ENCODE measurements around the gene PDE8B. TPM values are rescaled to one million over a fixed set of nuclear protein-coding genes. Genes with fewer than 3 reads are reported as not detected.

PDE8B gene
- total and polyA plus RNA-seq, 11 donors: 1.1 to 9.3 (median 3.4) TPM

GRCh38 chr5:77259476-77259875 lies 49.0 kb downstream of the PDE8B start:
- no peak for TF ChIP-seq POLR2A (IDR thresholded peaks at IDR 0.05)
- TF ChIP-seq, protein P1, sequence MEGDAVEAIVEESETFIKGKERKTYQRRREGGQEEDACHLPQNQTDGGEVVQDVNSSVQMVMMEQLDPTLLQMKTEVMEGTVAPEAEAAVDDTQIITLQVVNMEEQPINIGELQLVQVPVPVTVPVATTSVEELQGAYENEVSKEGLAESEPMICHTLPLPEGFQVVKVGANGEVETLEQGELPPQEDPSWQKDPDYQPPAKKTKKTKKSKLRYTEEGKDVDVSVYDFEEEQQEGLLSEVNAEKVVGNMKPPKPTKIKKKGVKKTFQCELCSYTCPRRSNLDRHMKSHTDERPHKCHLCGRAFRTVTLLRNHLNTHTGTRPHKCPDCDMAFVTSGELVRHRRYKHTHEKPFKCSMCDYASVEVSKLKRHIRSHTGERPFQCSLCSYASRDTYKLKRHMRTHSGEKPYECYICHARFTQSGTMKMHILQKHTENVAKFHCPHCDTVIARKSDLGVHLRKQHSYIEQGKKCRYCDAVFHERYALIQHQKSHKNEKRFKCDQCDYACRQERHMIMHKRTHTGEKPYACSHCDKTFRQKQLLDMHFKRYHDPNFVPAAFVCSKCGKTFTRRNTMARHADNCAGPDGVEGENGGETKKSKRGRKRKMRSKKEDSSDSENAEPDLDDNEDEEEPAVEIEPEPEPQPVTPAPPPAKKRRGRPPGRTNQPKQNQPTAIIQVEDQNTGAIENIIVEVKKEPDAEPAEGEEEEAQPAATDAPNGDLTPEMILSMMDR (IDR thresholded peaks at IDR 0.05): no peak
- Histone ChIP-seq H3K27ac (no peak overlapping the region), H3K4me3 (no peak overlapping the region), H3K9me3 (no peaks in the 10 kb centered on the region), H3K4me1 (no peaks in the 10 kb centered on the region), H3K36me3 (no peaks in the 10 kb centered on the region), H3K27me3 (no peaks in the 10 kb centered on the region)
- DNase-seq (no peak), ATAC-seq (no peak)
- intact Hi-C loops (cut with DNase I): loop anchor here in 1 of 10 donors (5.0 kb wide), 1 partner anchor 138 kb away; no protein-coding TSS in a partner anchor

DNA sequence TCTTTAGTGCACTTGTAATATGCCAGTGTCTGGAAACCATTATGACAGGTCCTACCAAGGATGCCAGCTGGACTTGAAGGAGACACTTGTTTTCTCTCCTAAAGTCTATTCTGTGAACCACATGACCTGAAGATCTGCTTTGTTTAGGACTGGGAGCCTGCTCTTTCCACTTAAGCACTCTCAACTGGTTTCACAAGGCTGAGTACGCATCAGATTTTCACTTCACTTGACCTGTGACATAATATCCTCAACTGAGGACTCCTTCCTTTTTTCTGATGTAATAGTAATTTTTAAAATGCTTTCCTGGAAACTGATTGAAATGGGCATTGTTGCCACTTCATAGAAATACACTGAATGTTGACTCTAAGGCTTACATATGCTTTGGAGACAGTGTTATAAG lies 52.2 kb downstream of the PDE8B start:
- no peak for DNase-seq
- Histone ChIP-seq H3K27me3 (no peaks in the 10 kb centered on the region), H3K36me3 (no peaks in the 10 kb centered on the region), H3K9me3 (no peaks in the 10 kb centered on the region), H3K27ac (no peak overlapping the region), H3K4me3 (no peak overlapping the region), H3K4me1 (no peaks in the 10 kb centered on the region)
- 69 to 85% (median 81%) methylated on average over 1 of the region's 1 CpG for WGBS, 4 donors
- ATAC-seq: no peak
- TF ChIP-seq, protein P1 (IDR thresholded peaks at IDR 0.05): no peak
- TF ChIP-seq POLR2A (IDR thresholded peaks at IDR 0.05): no peak
- intact Hi-C loops (cut with DNase I): no loop called here

DNA sequence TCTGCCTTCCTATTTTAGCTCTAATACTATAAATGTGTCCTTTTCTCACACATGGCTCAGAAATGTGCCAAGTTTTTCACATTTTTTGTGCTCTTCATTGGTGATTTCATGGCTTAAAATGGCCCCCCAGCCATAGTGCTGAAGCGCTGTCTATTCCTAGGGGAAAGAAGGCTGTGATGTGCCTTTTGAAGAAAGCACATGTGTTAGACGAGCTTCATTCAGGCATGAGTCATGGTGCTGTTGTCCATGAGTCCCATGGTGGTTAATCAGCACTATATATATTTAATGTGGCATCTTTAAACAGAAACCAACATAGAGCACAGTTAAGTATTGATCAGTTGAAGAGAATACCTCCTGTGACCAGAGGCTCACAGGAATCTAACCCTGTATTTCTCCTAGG lies 55.8 kb downstream of the PDE8B start:
- Histone ChIP-seq H3K27me3 (no peaks in the 10 kb centered on the region), H3K27ac (no peak overlapping the region), H3K9me3 (peaks cover 0 to 12% (median 0%) of the 10 kb centered on the region in 12 donors), H3K36me3 (no peaks in the 10 kb centered on the region), H3K4me1 (no peaks in the 10 kb centered on the region), H3K4me3 (no peak overlapping the region)
- TF ChIP-seq POLR2A (IDR thresholded peaks at IDR 0.05): no peak
- TF ChIP-seq, protein P1 (IDR thresholded peaks at IDR 0.05): no peak
- WGBS, 4 donors: 73 to 83% (median 76%) methylated on average over 2 of the region's 2 CpGs
- intact Hi-C loops (cut with DNase I): no loop called here
- ATAC-seq: no peak
- DNase-seq: no peak

DNA sequence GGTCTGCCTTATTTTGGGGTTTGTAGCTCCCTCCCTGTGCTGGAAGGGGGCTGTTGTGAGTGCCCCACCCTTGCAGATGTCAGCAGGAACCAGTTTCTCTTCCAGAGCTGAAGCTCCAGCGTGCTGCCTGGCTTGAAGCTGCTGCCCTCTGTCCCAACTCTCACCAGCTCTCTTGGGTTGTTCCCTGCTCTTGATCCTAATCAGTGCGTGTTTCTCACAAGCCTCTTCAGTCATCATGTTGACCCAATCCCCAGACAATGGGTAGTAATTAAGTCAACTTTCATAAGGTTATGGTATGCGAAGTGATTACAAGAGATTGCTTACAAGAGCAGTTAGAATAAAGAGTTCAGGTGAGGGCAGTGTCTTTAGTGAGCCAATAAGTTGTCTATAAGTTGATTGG lies 57.0 kb downstream of the PDE8B start:
- H3K36me3 ChIP-seq: no peaks in the 10 kb centered on the region
- TF ChIP-seq, protein P1 (IDR thresholded peaks at IDR 0.05): no peak
- TF ChIP-seq POLR2A (IDR thresholded peaks at IDR 0.05): no peak
- ATAC-seq: no peak
- no peak overlapping the region for H3K4me3 ChIP-seq
- peaks cover 0 to 12% (median 0%) of the 10 kb centered on the region in 12 donors for H3K9me3 ChIP-seq
- no peak for DNase-seq
- H3K27me3 ChIP-seq: no peaks in the 10 kb centered on the region
- no peak overlapping the region for H3K27ac ChIP-seq
- WGBS, 4 donors: 83 to 94% (median 86%) methylated on average over 3 of the region's 3 CpGs
- intact Hi-C loops (cut with DNase I): no loop called here
- H3K4me1 ChIP-seq: no peaks in the 10 kb centered on the region
